Upper lobe of right lung (tissue), 1 donor: Measurements from ENCODE around the gene OTOA. TPM values are rescaled to one million over a fixed set of nuclear protein-coding genes. Genes with fewer than 3 reads are reported as not detected.
"Not testable (repeated sequence)": the region's sequence is repeated elsewhere in the genome, so short reads cannot be mapped to it uniquely, and the experiment has no call there.

ENCODE experiments used
- ATAC-seq: fragments of 200-7000 bp; cut with Tn5 transposase; one replicate; pipeline ENCODE4 v1.9.1; 2020; ENCODE audit warnings: mild to moderate bottlenecking, moderate library complexity
- DNase-seq: peaks from one replicate; pipeline ENCODE4 v3.0.0-alpha.2; 2020
- H3K27ac ChIP-seq: fragments of 200-600 bp; one replicate; pipeline ENCODE4 v1.8.0; 2022
- H3K27me3 ChIP-seq: fragments of 200-600 bp; one replicate; pipeline ENCODE4 v1.8.0; 2022; ENCODE audit warnings: mild to moderate bottlenecking
- H3K36me3 ChIP-seq: fragments of 200-600 bp; one replicate; pipeline ENCODE4 v1.8.0; 2022
- H3K4me1 ChIP-seq: fragments of 200-600 bp; one replicate; pipeline ENCODE4 v1.8.0; 2022
- H3K4me3 ChIP-seq: fragments of 200-600 bp; one replicate; pipeline ENCODE4 v1.8.0; 2022; ENCODE audit warnings: mild to moderate bottlenecking
- H3K9me3 ChIP-seq: fragments of 200-600 bp; one replicate; pipeline ENCODE4 v1.8.0; 2022
- CTCF ChIP-seq: fragments of 200-600 bp; IDR thresholded peaks from one replicate; pipeline ENCODE4 v1.8.0; 2022; ENCODE audit warnings: antibody characterized with exemption
- intact Hi-C: fragments of 100-400 bp; cut with DNase I; formaldehyde crosslinking; loops from one replicate; pipeline ENCODE4 v1.11.0; 2022
- total RNA-seq: library from RNA; stranded (reverse); fragmentation: NEBNext Ultra II Directional; extraction: Animal tissue kit (Norgen Biotek cat#: 25700); gene quantifications from one replicate; pipeline ENCODE4 v1.2.1, GENCODE V29; 2021
- donor health status: DM: no; HTN: yes; CAD: no; lungs with severe emphysema.

Gene OTOA
- total RNA-seq, 1 donor from 2014 or later = 0.90 TPM

- TF ChIP-seq CTCF = no peak
- H3K36me3 ChIP-seq = no peaks in the 10 kb centered on the region
- H3K4me1 ChIP-seq = no peaks in the 10 kb centered on the region
- DNase-seq (no peak), ATAC-seq (no peak)
- no peak overlapping the region for H3K4me3 ChIP-seq
- no peaks in the 10 kb centered on the region for H3K27me3 ChIP-seq
- intact Hi-C loops = no loop called here
- no peak overlapping the region for H3K27ac ChIP-seq
- H3K9me3 ChIP-seq = no peaks in the 10 kb centered on the region
Measured at GRCh38 chr16:21719283-21719682, 55.5 kb downstream of the OTOA start.

DNA sequence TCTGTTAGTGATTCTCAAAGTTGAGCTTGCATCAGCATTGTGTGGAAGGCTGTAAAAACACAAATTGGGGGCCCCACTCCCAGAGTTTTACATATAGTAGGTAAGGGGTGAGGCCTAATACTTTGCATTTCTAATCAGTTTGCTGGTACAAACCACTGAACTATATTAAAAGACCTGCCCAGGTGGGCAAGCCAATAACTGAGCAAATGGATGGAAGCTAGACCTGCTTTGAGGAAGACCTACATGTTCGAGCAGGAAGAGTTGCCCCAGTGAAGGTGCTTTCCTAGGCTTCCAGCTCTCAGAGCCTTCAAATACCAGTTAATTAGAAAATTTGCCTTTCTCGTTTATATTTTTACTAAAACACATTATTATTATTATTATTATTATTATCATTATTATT, 56.8 kb downstream of the OTOA start:
- Histone ChIP-seq H3K4me1 (no peaks in the 10 kb centered on the region), H3K36me3 (no peaks in the 10 kb centered on the region), H3K27ac (no peak overlapping the region), H3K27me3 (no peaks in the 10 kb centered on the region), H3K9me3 (no peaks in the 10 kb centered on the region), H3K4me3 (no peak overlapping the region)
- no peak for DNase-seq
- intact Hi-C loops = no loop called here
- TF ChIP-seq CTCF = no peak
- no peak for ATAC-seq

GRCh38 chr16:21722771-21723455, 59.1 kb downstream of the OTOA start:
- Histone ChIP-seq H3K4me3 (no peak overlapping the region), H3K4me1 (no peaks in the 10 kb centered on the region), H3K9me3 (no peaks in the 10 kb centered on the region), H3K36me3 (no peaks in the 10 kb centered on the region), H3K27me3 (no peaks in the 10 kb centered on the region), H3K27ac (no peak overlapping the region)
- intact Hi-C loops = no loop called here
- ATAC-seq (no peak), DNase-seq (no peak)
- no peak for TF ChIP-seq CTCF

DNA sequence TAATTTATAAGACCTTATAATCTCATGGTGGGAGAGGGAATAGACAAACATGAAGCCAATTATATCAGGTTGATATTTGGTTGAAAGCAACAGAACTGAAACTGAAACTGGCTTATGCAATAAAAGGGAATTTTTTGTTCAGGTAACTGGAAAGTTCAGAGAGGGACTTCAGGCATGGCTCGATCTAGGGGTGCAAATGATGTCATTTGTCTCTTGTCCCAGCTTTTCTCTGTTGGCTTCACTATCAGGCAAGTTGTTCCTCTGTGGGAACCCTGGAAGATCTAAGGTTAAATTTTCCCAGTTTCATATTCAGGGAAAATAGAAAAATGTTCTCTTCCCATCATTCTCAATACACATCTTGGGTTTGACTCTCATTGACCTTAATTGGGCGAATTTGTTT, 59.8 kb downstream of the OTOA start:
- Histone ChIP-seq H3K27me3 (no peaks in the 10 kb centered on the region), H3K27ac (no peak overlapping the region), H3K4me1 (no peaks in the 10 kb centered on the region), H3K4me3 (no peak overlapping the region), H3K36me3 (no peaks in the 10 kb centered on the region), H3K9me3 (no peaks in the 10 kb centered on the region)
- no peak for TF ChIP-seq CTCF
- no peak for ATAC-seq
- DNase-seq = no peak
- intact Hi-C loops = no loop called here

- H3K36me3 ChIP-seq = no peaks in the 10 kb centered on the region
- DNase-seq (no peak), ATAC-seq (no peak)
- no peaks in the 10 kb centered on the region for H3K9me3 ChIP-seq
- no peak overlapping the region for H3K27ac ChIP-seq
- H3K4me1 ChIP-seq = no peaks in the 10 kb centered on the region
- H3K4me3 ChIP-seq = no peak overlapping the region
- TF ChIP-seq CTCF = no peak
- H3K27me3 ChIP-seq = no peaks in the 10 kb centered on the region
- intact Hi-C loops = no loop called here
Measured at GRCh38 chr16:21727344-21727743, 63.6 kb downstream of the OTOA start.

DNA sequence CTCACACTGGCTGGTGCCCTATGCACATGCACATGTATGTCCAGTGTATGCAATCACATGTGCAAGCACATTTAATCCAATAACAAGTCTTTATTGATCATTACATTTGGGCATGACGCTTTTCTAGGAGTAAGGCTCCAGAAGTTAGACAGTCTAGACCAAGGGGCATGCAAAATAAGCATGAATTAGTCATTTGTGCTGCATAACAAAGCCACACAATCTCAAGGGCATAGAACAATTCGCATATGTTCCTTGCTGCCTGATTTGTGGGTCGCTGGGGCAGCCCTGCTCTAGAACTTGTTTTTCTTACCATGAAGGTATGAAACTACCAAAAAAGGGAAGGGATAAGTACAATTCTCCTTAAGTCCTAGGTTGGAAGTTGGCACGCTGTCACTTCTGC, 67.5 kb downstream of the OTOA start:
- H3K4me3 ChIP-seq, H3K4me1 ChIP-seq, H3K27me3 ChIP-seq, H3K27ac ChIP-seq, ATAC-seq, H3K9me3 ChIP-seq, DNase-seq, intact Hi-C loops, H3K36me3 ChIP-seq: not testable (repeated sequence)

GRCh38 chr16:21740637-21741036, 76.9 kb downstream of the OTOA start:
- H3K27me3 ChIP-seq, H3K27ac ChIP-seq, DNase-seq, ATAC-seq, H3K4me3 ChIP-seq, H3K4me1 ChIP-seq, H3K9me3 ChIP-seq, H3K36me3 ChIP-seq, intact Hi-C loops: not testable (repeated sequence)

GRCh38 chr16:21756192-21757079, 92.7 kb downstream of the OTOA start:
- intact Hi-C loops, H3K9me3 ChIP-seq, H3K4me1 ChIP-seq, H3K27me3 ChIP-seq, H3K36me3 ChIP-seq, H3K4me3 ChIP-seq, DNase-seq, H3K27ac ChIP-seq: not testable (repeated sequence)
- ATAC-seq = peak; percentile 67

DNA sequence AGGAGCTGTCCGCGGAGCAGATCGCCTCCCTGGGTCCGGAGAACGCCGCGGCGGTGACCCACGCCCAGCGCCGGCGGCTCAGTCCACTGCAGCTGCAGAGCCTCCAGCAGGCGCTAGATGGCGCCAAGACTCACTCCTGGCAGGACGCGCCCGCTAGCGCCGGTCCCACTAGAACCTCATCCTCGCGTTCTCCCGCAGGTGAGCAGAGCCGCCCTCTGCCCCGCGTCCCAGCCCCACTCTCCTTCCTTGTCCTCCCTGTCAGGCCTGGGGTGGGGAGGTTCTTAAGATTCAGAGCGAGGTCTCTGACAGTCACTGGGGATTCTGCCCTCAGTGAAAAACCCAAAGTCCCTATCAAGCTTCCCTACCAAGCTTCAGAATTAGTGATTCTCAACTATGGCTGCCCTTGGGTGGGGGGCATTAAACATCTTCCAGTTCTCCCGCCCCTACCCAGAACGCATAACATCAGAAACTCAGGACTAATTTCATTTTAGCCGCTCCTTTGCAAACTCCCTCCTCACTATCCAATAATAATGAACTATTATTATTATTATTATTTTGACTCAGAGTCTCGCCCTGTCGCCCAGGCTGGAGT, 93.4 kb downstream of the OTOA start:
- DNase-seq, H3K36me3 ChIP-seq, H3K4me3 ChIP-seq, H3K4me1 ChIP-seq, H3K27me3 ChIP-seq, intact Hi-C loops, H3K27ac ChIP-seq, H3K9me3 ChIP-seq: not testable (repeated sequence)
- ATAC-seq = peak; percentile 98
